CD8-positive, alpha-beta memory T cell (primary cell): ENCODE data around the gene CLEC18A. TPM values are rescaled to one million over a fixed set of nuclear protein-coding genes. Genes with fewer than 3 reads are reported as not detected.
"Not testable (repeated sequence)": the region's sequence is repeated elsewhere in the genome, so short reads cannot be mapped to it uniquely, and the experiment has no call there.

Source experiments
- CTCF ChIA-PET: fragments of 350-600 bp; sonication (Branson Sonifier 250); formaldehyde crosslinking; loops from one replicate; lab custom pipeline; 2021; ENCODE audit warnings: antibody characterized with exemption; lab: Charles Lee
- POLR2A ChIA-PET: fragments of 350-600 bp; sonication (Branson Sonifier 250); formaldehyde crosslinking; loops from one replicate; lab custom pipeline; 2021; ENCODE audit warnings: antibody characterized with exemption; lab: Charles Lee
- DNase-seq, 5 donors: peaks; one replicate each; pipeline versions ENCODE4 v3.0.0 to v3.0.0-alpha.2; 2020 to 2022; ENCODE audit warnings: mixed read lengths in 1 of 5
- H3K27ac ChIP-seq: one replicate; pipeline ENCODE4 v1.7.0; 2013; ENCODE audit warnings: low read depth, mild to moderate bottlenecking, low read length, moderate library complexity
- H3K27me3 ChIP-seq: 2 replicates; pipeline ENCODE4 v1.7.0; 2013; ENCODE audit warnings: low read length, mild to moderate bottlenecking; ENCODE audit not compliant: insufficient read depth, poor library complexity, severe bottlenecking
- H3K36me3 ChIP-seq: 2 replicates; pipeline ENCODE4 v1.7.0; 2013; ENCODE audit warnings: mild to moderate bottlenecking, low read length, moderate library complexity; ENCODE audit not compliant: insufficient read depth
- H3K4me1 ChIP-seq: 2 replicates; pipeline ENCODE4 v1.7.0; 2013; ENCODE audit warnings: mild to moderate bottlenecking, low read length, moderate library complexity; ENCODE audit not compliant: insufficient read depth
- H3K4me3 ChIP-seq: 2 replicates; pipeline ENCODE4 v1.7.0; 2013; ENCODE audit warnings: mild to moderate bottlenecking, low read length
- H3K9me3 ChIP-seq: 2 replicates; pipeline ENCODE4 v1.7.0; 2013; ENCODE audit warnings: mild to moderate bottlenecking, low read length
- H3K27ac Mint-ChIP-seq, 8 donors: one replicate each; pipeline ENCODE4 v1.8.0; 2020 to 2021; ENCODE audit warnings: mixed read lengths in 8 of 8, mild to moderate bottlenecking in 6 of 8, inconsistent platforms in 3 of 8, moderate library complexity in 3 of 8
- H3K27me3 Mint-ChIP-seq, 2 donors: one replicate each; pipeline ENCODE4 v1.8.0; 2020 to 2021; ENCODE audit warnings: mixed read lengths in 2 of 2, mild to moderate bottlenecking in 1 of 2, moderate library complexity in 1 of 2
- H3K36me3 Mint-ChIP-seq, 3 donors: one replicate each; pipeline ENCODE4 v1.8.0; 2020 to 2021; ENCODE audit warnings: mixed read lengths in 3 of 3, inconsistent platforms in 1 of 3, mild to moderate bottlenecking in 1 of 3
- H3K4me1 Mint-ChIP-seq, 3 donors: one replicate each; pipeline ENCODE4 v1.8.0; 2020 to 2021; ENCODE audit warnings: mixed read lengths in 3 of 3, inconsistent platforms in 1 of 3, mild to moderate bottlenecking in 1 of 3
- H3K4me3 Mint-ChIP-seq, 7 donors: one replicate each; pipeline ENCODE4 v1.8.0; 2020 to 2021; ENCODE audit warnings: mixed read lengths in 7 of 7, mild to moderate bottlenecking in 6 of 7, moderate library complexity in 4 of 7, inconsistent platforms in 2 of 7
- H3K9me3 Mint-ChIP-seq, 5 donors: one replicate each; pipeline ENCODE4 v1.8.0; 2020 to 2022; ENCODE audit warnings: mixed read lengths in 5 of 5, mild to moderate bottlenecking in 3 of 5, moderate library complexity in 2 of 5, inconsistent platforms in 1 of 5
- polyA plus RNA-seq: library from polyadenylated mRNA; unstranded; fragments of 300-500 nt; fragmentation: Illumina TruSeq; gene quantifications from one replicate; pipeline ENCODE4 v1.2.3, GENCODE V29; 2021
- total RNA-seq, 2 experiments: library from RNA; stranded (reverse); gene quantifications; one replicate each; pipeline ENCODE4 v1.2.3, GENCODE V29; 2021

CLEC18A gene
- total RNA-seq (under 1 TPM; 0.13 to 0.24 TPM), polyA plus RNA-seq (not detected)

DNA sequence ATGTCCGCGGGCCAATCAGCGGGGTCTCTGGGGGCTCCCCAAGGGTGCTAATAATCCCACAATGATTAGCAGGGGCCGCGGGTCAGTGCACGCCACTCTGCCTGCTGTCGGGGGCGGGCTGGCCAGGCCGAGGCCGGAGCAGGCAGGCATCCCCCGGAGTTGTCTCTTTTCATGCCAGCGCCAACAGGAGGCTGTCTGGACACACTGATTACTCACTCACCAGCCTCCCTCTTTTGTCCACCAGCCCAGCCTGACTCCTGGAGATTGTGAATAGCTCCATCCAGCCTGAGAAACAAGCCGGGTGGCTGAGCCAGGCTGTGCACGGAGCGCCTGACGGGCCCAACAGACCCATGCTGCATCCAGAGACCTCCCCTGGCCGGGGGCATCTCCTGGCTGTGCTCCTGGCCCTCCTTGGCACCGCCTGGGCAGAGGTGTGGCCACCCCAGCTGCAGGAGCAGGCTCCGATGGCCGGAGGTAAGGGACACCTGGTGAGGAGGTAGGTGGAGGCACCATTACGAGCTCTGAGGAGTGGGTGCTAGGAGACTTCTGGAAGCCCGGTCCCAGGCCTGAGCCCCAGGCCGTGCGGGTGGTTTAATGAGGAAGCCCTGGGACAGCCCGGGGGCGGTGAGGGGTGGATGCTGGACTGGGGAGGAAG, at the start of gene CLEC18A:
Gene CLEC18A, plus strand, starts transcription at position 318 of the 655 bp plus-strand sequence. Its CDS starts 33 bp downstream, at position 351.
- H3K9me3 ChIP-seq, H3K36me3 Mint-ChIP-seq, H3K9me3 Mint-ChIP-seq, H3K4me3 ChIP-seq, H3K27me3 Mint-ChIP-seq, CTCF ChIA-PET, H3K27ac ChIP-seq, H3K36me3 ChIP-seq, DNase-seq, H3K27me3 ChIP-seq, H3K4me3 Mint-ChIP-seq, H3K27ac Mint-ChIP-seq, POLR2A ChIA-PET, H3K4me1 Mint-ChIP-seq, H3K4me1 ChIP-seq: not testable (repeated sequence)

DNA sequence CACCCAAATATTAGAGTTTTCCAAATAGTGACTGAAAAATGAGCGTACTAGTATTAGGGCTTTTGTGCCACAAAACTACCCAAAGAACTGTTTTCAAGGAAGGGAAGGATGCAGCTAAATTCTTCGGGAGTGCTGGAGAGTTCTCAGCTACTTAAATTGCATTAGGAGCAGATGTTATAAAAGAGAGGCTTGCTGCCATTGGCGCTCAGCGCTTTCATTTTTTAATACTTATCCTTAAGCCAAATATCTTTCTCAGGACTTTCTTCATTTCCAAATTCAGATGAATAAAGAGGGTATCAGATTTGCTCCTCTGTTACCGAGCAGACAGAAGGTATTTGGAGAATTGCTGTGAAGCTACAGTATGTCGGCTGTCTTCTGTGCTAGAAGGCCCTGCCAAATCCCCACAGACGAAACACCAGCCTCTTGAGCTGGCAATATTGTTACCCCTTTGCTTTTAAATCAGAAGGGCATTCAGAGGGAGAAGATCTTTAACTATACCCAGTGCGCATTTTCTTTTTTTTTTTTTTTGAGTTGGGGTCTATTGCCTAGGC, 47.2 kb upstream of the CLEC18A start:
- no peaks in the 10 kb centered on the region for H3K4me1 ChIP-seq
- H3K9me3 Mint-ChIP-seq, result no peaks in the 10 kb centered on the region

DNA sequence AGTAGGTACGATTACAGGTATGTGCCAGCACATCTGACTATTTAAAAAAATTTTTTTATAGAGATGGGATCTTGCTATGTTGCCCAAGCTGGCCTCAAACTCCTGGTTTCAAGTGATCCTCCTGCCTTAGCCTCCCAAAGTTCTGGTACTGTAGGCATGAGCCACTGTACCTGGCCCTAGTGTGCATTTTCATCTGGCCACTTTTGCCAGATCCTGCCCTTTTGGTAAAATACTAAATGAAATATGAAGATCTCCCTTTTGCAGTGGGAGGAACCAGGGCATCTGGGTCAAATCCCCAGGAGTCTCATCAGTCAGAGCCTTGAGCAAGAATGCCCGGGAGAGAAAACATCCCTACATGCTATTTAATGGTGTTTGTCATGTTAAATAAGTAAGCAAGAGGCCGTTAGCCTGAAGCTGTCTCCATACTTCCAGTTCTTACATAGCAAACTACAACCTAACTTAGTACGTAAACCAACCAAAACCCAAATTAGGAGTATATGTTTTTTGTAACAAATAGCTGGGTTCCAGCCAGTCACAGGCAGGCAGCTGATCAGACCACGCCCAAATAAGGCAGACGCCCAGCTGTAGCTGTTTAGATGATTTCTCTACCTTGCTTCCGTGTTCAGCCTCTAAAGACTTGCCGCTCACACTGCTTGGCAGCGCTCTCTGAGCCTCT, 46.5 kb upstream of the CLEC18A start:
- H3K36me3 ChIP-seq, result peaks cover 11% of the 10 kb centered on the region
- Mint-ChIP-seq H3K27me3 (no peaks in the 10 kb centered on the region), H3K4me3 (no peak overlapping the region), H3K4me1 (no peaks in the 10 kb centered on the region), H3K27ac (peak overlapping the region in 1 of 8 donors; percentile 21), H3K36me3 (peaks cover 4 to 77% (median 16%) of the 10 kb centered on the region in 3 donors), H3K9me3 (no peaks in the 10 kb centered on the region)
- H3K27ac ChIP-seq, result no peak overlapping the region
- DNase-seq, result no peak
- H3K27me3 ChIP-seq, result no peaks in the 10 kb centered on the region
- H3K4me1 ChIP-seq, result no peaks in the 10 kb centered on the region
- no peak overlapping the region for H3K4me3 ChIP-seq
- POLR2A ChIA-PET, result no interaction called here
- no peaks in the 10 kb centered on the region for H3K9me3 ChIP-seq
- CTCF ChIA-PET, result interaction anchor here (4.3 kb wide), 1 partner anchor 25 kb away, joined by 14 read pairs; no protein-coding TSS in a partner anchor

More for the DNA sequence above, 47.2 kb upstream of the CLEC18A start:
- peaks cover 7% of the 10 kb centered on the region for H3K36me3 ChIP-seq
- no peak overlapping the region for H3K4me3 ChIP-seq
- ChIA-PET POLR2A (no interaction called here), CTCF (interaction anchor here (4.3 kb wide), 1 partner anchor 26 kb away, joined by 14 read pairs; no protein-coding TSS in a partner anchor)
- H3K27me3 Mint-ChIP-seq, result no peaks in the 10 kb centered on the region
- no peak overlapping the region for H3K27ac ChIP-seq
- no peak overlapping the region for H3K27ac Mint-ChIP-seq
- no peaks in the 10 kb centered on the region for H3K9me3 ChIP-seq
- H3K4me1 Mint-ChIP-seq, result no peaks in the 10 kb centered on the region
- no peak overlapping the region for H3K4me3 Mint-ChIP-seq
- DNase-seq, result no peak
- H3K36me3 Mint-ChIP-seq, result peaks cover 4 to 72% (median 16%) of the 10 kb centered on the region in 3 donors
- no peaks in the 10 kb centered on the region for H3K27me3 ChIP-seq

DNA sequence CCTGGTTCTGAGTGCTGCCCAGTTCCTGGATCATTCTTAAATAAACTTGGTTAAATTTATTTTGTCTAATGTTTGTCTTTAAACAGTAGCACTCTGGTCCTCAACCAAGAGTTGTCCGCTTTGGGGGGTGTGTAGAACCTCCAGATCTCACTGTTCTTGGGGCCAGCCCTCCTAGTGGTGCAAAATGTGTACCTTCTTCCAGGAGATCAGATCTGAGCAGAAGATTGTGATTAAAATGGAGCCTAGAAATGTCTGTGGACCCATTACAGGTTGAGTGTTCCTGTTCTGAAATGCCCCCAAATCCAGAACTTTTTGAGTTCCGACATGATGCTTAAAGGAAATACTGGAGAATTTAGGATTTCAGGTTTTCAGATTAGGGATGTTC, 46.0 kb upstream of the CLEC18A start:
- H3K36me3 Mint-ChIP-seq, result peaks cover 4 to 76% (median 18%) of the 10 kb centered on the region in 3 donors
- no peaks in the 10 kb centered on the region for H3K27me3 Mint-ChIP-seq
- CTCF ChIA-PET, result interaction anchor here (1.1 kb wide), 1 partner anchor 25 kb away, joined by 4 read pairs; no protein-coding TSS in a partner anchor
- H3K4me1 ChIP-seq, result no peaks in the 10 kb centered on the region
- no peak overlapping the region for H3K4me3 ChIP-seq
- H3K9me3 ChIP-seq, result no peaks in the 10 kb centered on the region
- no peaks in the 10 kb centered on the region for H3K9me3 Mint-ChIP-seq
- no peak overlapping the region for H3K27ac ChIP-seq
- DNase-seq, result no peak
- H3K36me3 ChIP-seq, result peaks cover 11% of the 10 kb centered on the region
- H3K27ac Mint-ChIP-seq, result no peak overlapping the region
- no peak overlapping the region for H3K4me3 Mint-ChIP-seq
- H3K4me1 Mint-ChIP-seq, result no peaks in the 10 kb centered on the region
- POLR2A ChIA-PET, result no interaction called here
- H3K27me3 ChIP-seq, result no peaks in the 10 kb centered on the region

DNA sequence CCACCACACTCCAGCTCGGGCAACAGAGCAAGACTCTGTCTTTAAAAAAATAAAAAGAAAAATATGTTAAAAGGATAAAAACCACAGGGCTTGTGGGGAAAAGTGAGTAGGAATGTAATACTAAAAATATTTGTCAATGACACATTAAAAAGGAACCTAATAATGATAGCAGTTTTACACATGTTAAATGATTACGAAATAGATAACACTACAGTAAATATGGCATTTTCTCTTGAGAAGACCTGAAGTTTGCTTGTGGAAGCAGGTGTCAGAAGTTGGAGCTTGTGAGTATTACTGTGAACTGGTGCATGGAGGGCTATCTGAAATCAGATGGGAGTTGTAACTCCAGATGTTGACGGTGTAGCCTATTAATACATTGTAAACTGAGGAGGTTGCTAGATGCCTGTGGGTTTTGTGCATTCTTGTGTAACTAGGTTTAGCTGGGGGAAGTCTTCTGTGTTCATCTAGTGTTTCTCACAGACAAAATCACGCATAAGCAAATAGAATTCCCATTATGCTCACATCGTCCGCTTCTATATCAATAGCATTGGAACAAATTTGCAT, 44.2 kb upstream of the CLEC18A start:
- no peak overlapping the region for H3K4me3 ChIP-seq
- no peaks in the 10 kb centered on the region for H3K9me3 ChIP-seq
- Mint-ChIP-seq H3K27ac (peak overlapping the region in 1 of 8 donors; percentile 23), H3K9me3 (no peaks in the 10 kb centered on the region), H3K4me1 (no peaks in the 10 kb centered on the region), H3K36me3 (peaks cover 8 to 74% (median 21%) of the 10 kb centered on the region in 3 donors), H3K4me3 (no peak overlapping the region), H3K27me3 (no peaks in the 10 kb centered on the region)
- CTCF ChIA-PET, result no interaction called here
- no peak overlapping the region for H3K27ac ChIP-seq
- H3K27me3 ChIP-seq, result no peaks in the 10 kb centered on the region
- H3K4me1 ChIP-seq, result no peaks in the 10 kb centered on the region
- POLR2A ChIA-PET, result no interaction called here
- H3K36me3 ChIP-seq, result peaks cover 22% of the 10 kb centered on the region
- no peak for DNase-seq

DNA sequence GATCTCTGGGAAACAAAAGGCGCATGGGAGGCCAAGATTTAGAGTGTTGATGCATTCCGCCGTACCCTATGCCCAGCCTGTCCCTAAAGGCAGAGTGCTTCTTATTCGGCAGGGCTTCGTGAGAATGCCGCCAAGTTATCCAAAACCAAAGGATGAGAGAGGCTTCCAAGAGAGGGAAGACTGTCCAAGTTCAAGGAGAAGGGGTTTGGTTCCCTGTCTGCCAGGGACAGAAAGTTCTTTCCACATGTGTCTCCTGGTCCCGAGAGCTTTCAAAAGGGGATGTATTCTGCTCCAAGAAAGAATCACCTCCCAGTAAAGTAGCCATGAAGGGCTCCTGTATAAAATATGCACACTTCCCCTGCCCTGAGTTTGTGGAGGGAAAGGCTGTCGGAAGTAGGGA, 42.1 kb upstream of the CLEC18A start:
- Histone ChIP-seq H3K4me1 (no peaks in the 10 kb centered on the region), H3K9me3 (no peaks in the 10 kb centered on the region), H3K4me3 (no peak overlapping the region), H3K36me3 (peaks cover 22% of the 10 kb centered on the region), H3K27ac (no peak overlapping the region), H3K27me3 (no peaks in the 10 kb centered on the region)
- H3K4me3 Mint-ChIP-seq, result no peak overlapping the region
- ChIA-PET CTCF (interaction anchor here (2.3 kb wide), 1 partner anchor 21 kb away, joined by 8 read pairs; no protein-coding TSS in a partner anchor), POLR2A (no interaction called here)
- H3K27ac Mint-ChIP-seq, result no peak overlapping the region
- H3K27me3 Mint-ChIP-seq, result no peaks in the 10 kb centered on the region
- no peaks in the 10 kb centered on the region for H3K9me3 Mint-ChIP-seq
- no peaks in the 10 kb centered on the region for H3K4me1 Mint-ChIP-seq
- H3K36me3 Mint-ChIP-seq, result peaks cover 4 to 63% (median 14%) of the 10 kb centered on the region in 3 donors
- DNase-seq, result no peak

DNA sequence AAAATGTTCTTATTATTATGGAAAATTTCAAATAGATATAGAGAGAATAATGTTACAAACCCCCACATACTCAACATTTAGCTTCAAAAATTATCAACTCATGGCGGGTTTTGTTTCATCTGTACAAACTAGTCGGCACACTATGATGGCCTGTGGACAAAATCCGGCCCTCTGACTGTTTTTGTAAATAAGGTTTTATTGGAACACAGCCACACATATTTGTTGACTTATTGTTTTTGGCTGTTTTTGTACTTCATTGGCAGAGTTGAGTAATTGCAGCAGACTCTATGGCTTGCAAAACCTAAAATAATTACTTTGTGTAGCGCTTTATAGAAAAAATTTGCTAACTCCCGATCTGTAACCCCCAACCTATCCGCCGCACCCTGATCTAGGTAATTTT, 41.4 kb upstream of the CLEC18A start:
- no peak for DNase-seq
- no peaks in the 10 kb centered on the region for H3K27me3 ChIP-seq
- Mint-ChIP-seq H3K27me3 (no peaks in the 10 kb centered on the region), H3K4me3 (no peak overlapping the region), H3K4me1 (no peaks in the 10 kb centered on the region), H3K36me3 (peaks cover 4 to 63% (median 13%) of the 10 kb centered on the region in 3 donors), H3K27ac (peak overlapping the region in 1 of 8 donors; percentile 29), H3K9me3 (no peaks in the 10 kb centered on the region)
- no peak overlapping the region for H3K27ac ChIP-seq
- ChIA-PET POLR2A (interaction anchor here (0.5 kb wide), 1 partner anchor 1588 kb away, joined by 4 read pairs; no protein-coding TSS in a partner anchor), CTCF (interaction anchor here (2.3 kb wide), 1 partner anchor 21 kb away, joined by 8 read pairs; no protein-coding TSS in a partner anchor)
- no peak overlapping the region for H3K4me3 ChIP-seq
- H3K36me3 ChIP-seq, result peaks cover 22% of the 10 kb centered on the region
- H3K9me3 ChIP-seq, result no peaks in the 10 kb centered on the region
- no peaks in the 10 kb centered on the region for H3K4me1 ChIP-seq
